Cardiac muscle cell (in vitro differentiated cells and primary cell): Measurements from ENCODE around the gene HSBP1L1. TPM values are rescaled to one million over a fixed set of nuclear protein-coding genes. Genes with fewer than 3 reads are reported as not detected.

ENCODE experiments used
- DNase-seq, 2 donors: peaks; one replicate each; pipeline versions ENCODE4 v3.0.0 to v3.0.0-alpha.2; 2010 to 2017; ENCODE audit warnings: low read depth in 1 of 2, low spot score in 1 of 2
- H3K27ac ChIP-seq: fragments of 200-600 bp; sonication (generic); 2 replicates; pipeline ENCODE4 v1.5.1; 2016
- H3K27me3 ChIP-seq: fragments of 200-600 bp; sonication (generic); 2 replicates; pipeline ENCODE4 v1.6.0; 2016; ENCODE audit warnings: control low read depth
- H3K36me3 ChIP-seq: fragments of 200-600 bp; sonication (generic); 2 replicates; pipeline ENCODE4 v1.5.1; 2016; ENCODE audit warnings: control low read depth
- H3K4me1 ChIP-seq: fragments of 200-600 bp; sonication (generic); 2 replicates; pipeline ENCODE4 v1.8.1; 2017; ENCODE audit warnings: low read depth, mild to moderate bottlenecking, mixed run types
- H3K4me3 ChIP-seq: fragments of 200-600 bp; sonication (generic); 2 replicates; pipeline ENCODE4 v1.5.1; 2016; ENCODE audit warnings: mild to moderate bottlenecking
- H3K9me3 ChIP-seq: fragments of 200-600 bp; sonication (generic); 2 replicates; pipeline ENCODE4 v1.5.1; 2017; ENCODE audit warnings: low read depth, mild to moderate bottlenecking, control low read depth
- polyA plus RNA-seq: library from polyadenylated mRNA; unstranded; fragments of >200 nt; fragmentation: Nextera tagmentation; extraction: Ambion mirVana; gene quantifications from 2 replicates; pipeline ENCODE4 v1.2.1, GENCODE V29; 2016
- total RNA-seq: library from RNA; depleted of rRNA; stranded (reverse); fragments of >200 nt; gene quantifications from 2 replicates; pipeline ENCODE4 v1.2.3, GENCODE V29; 2016
- TF ChIP-seq, protein P1 (sequence below): IDR thresholded peaks from 2 replicates; pipeline ENCODE4 v1.5.1; 2012; ENCODE audit warnings: low read depth, mild to moderate bottlenecking, low read length

Gene HSBP1L1
- total and polyA plus RNA-seq, 2 experiments from 2014 or later, result 4.0 to 6.3 TPM

DNA sequence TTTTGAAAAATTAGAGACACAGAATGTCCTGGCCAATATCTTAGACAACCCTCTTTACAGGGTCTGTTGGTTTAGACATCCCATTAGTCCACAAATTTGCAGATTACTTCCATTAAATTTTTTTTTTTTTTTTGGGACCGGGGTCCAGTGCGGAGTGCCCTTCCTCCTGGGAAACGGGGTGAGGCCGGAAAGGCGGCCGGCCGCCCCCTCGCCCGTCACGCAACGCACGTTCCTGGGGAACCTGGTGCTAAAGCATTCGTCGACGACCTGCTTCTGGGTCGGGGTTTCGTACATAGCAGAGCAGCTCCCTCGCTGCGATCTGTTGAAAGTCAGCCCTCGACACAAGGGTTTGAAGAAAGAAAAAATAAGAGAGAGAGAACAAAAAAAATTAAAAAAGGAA, 48.3 kb downstream of the HSBP1L1 start:
- Histone ChIP-seq H3K4me1 (no peaks in the 10 kb centered on the region), H3K9me3 (no peaks in the 10 kb centered on the region), H3K27me3 (no peaks in the 10 kb centered on the region), H3K4me3 (no peak overlapping the region), H3K36me3 (no peaks in the 10 kb centered on the region), H3K27ac (no peak overlapping the region)
- TF ChIP-seq, protein P1, sequence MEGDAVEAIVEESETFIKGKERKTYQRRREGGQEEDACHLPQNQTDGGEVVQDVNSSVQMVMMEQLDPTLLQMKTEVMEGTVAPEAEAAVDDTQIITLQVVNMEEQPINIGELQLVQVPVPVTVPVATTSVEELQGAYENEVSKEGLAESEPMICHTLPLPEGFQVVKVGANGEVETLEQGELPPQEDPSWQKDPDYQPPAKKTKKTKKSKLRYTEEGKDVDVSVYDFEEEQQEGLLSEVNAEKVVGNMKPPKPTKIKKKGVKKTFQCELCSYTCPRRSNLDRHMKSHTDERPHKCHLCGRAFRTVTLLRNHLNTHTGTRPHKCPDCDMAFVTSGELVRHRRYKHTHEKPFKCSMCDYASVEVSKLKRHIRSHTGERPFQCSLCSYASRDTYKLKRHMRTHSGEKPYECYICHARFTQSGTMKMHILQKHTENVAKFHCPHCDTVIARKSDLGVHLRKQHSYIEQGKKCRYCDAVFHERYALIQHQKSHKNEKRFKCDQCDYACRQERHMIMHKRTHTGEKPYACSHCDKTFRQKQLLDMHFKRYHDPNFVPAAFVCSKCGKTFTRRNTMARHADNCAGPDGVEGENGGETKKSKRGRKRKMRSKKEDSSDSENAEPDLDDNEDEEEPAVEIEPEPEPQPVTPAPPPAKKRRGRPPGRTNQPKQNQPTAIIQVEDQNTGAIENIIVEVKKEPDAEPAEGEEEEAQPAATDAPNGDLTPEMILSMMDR, result no peak
- no peak for DNase-seq

Other genes starting within 250 kb of the HSBP1L1 start
- not detected in 2 replicates for gene KCNG2, start 166.7 kb upstream of the HSBP1L1 start, total RNA-seq
- 0.15 and 0.26 TPM in 2 replicates for gene KCNG2, start 166.7 kb upstream of the HSBP1L1 start, polyA plus RNA-seq
- gene SLC66A2, start 13.0 kb upstream of the HSBP1L1 start, total RNA-seq, result 28.6 and 43.9 TPM in 2 replicates
- 36.4 and 39.8 TPM in 2 replicates for gene SLC66A2, start 13.0 kb upstream of the HSBP1L1 start, polyA plus RNA-seq
- 32.2 and 51.9 TPM in 2 replicates for gene TXNL4A, start 23.9 kb downstream of the HSBP1L1 start, total RNA-seq
- 287 and 318 TPM in 2 replicates for gene TXNL4A, start 23.9 kb downstream of the HSBP1L1 start, polyA plus RNA-seq
- 27.1 and 45.1 TPM in 2 replicates for gene RBFA, start 69.8 kb downstream of the HSBP1L1 start, total RNA-seq
- 25.2 and 28.4 TPM in 2 replicates for gene RBFA, start 69.8 kb downstream of the HSBP1L1 start, polyA plus RNA-seq
- gene ADNP2, start 144.6 kb downstream of the HSBP1L1 start, total RNA-seq, result 24.8 and 35.8 TPM in 2 replicates
- 10.5 and 19.9 TPM in 2 replicates for gene ADNP2, start 144.6 kb downstream of the HSBP1L1 start, polyA plus RNA-seq